H1 (cell line): ENCODE results near the gene LTBP1. TPM values are rescaled to one million over a fixed set of nuclear protein-coding genes. Genes with fewer than 3 reads are reported as not detected.

Experiments used
- BRCA1 ChIP-seq: IDR thresholded peaks from 2 replicates; pipeline ENCODE4 v1.6.1; 2012; ENCODE audit warnings: low read depth, low read length, improper control_type of control experiment
- POLR2AphosphoS5 ChIP-seq: IDR thresholded peaks from 2 replicates; pipeline ENCODE4 v1.6.1; 2011; ENCODE audit warnings: low read depth, low read length
- SP4 ChIP-seq: IDR thresholded peaks from 2 replicates; pipeline ENCODE4 v1.6.1; 2012; ENCODE audit warnings: low read length, inconsistent platforms
- ZNF274 ChIP-seq: IDR thresholded peaks from 2 replicates; pipeline ENCODE4 v1.7.0; 2012; ENCODE audit warnings: low read length, borderline replicate concordance; ENCODE audit errors: extremely low read depth
- polyA plus RNA-seq, 7 experiments: library from polyadenylated mRNA; depleted of rRNA in 3 of 7; stranded (reverse) in 5 of 7; unstranded in 2 of 7; fragments of >200 nt in 5 of 7; fragments of 200-250 nt in 2 of 7; gene quantifications; 1 replicate in 5 of 7; 2 replicates in 1 of 7; 4 replicates in 1 of 7; pipeline versions ENCODE4 v1.2.1 to v1.2.3, GENCODE V29; 2011 to 2013; ENCODE audit warnings: missing spikeins in 2 of 7, mixed read lengths in 2 of 7
- total RNA-seq: library from RNA; stranded (reverse); fragmentation: NEBNext Ultra II Directional; extraction: Animal tissue kit (Norgen Biotek cat#: 25700); gene quantifications from 2 replicates; pipeline ENCODE4 v1.2.1, GENCODE V29; 2021

Gene LTBP1
- total and polyA plus RNA-seq, 2 of the 8 experiments (the other 6 are each of a cell fraction or from before 2014, with no cell fraction given): 15.4 to 24.7 TPM

DNA sequence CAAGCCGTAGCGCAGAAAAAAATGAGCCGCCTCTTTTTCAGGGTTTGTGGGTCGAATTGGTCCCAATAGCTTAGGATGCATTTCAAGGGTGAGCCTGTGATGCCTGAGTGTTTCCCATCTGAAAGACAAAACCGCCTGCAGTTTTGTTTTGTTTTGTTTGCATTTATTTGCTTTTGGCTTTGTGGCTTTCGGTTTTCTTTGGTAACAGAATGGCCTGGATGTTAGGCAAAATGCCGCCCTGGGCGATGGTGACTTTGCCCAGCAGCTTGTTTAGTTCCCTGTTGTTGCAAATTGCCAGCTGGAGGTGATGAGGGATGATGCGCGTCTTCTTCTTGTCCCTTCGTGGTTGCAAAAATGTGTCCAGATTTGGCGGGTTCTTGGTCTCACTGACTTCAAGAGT is 109.4 kb downstream of the LTBP1 start (continued):
- no peak for TF ChIP-seq BRCA1
- no peak for TF ChIP-seq ZNF274
- no peak for TF ChIP-seq SP4
- TF ChIP-seq POLR2AphosphoS5: no peak
